H9 (cell line): ENCODE data around the gene KRT78. TPM values are rescaled to one million over a fixed set of nuclear protein-coding genes. Genes with fewer than 3 reads are reported as not detected.

Source experiments
- DNase-seq: peaks from one replicate; pipeline ENCODE4 v3.0.0-alpha.2; 2017
- H2AFZ ChIP-seq: one replicate; pipeline ENCODE4 v1.6.1; 2013; ENCODE audit warnings: mild to moderate bottlenecking, low read length, control low read depth, moderate library complexity
- H2AK5ac ChIP-seq: 2 replicates; pipeline ENCODE4 v1.6.1; 2013; ENCODE audit warnings: low read length, control low read depth, mixed read lengths; ENCODE audit not compliant: insufficient read length
- H2BK120ac ChIP-seq: one replicate; pipeline ENCODE4 v1.6.1; 2013; ENCODE audit warnings: low read depth, mild to moderate bottlenecking, low read length, control low read depth, inconsistent platforms; ENCODE audit not compliant: poor library complexity, severe bottlenecking
- H2BK12ac ChIP-seq: 2 replicates; pipeline ENCODE4 v1.6.1; 2013; ENCODE audit warnings: low read length, control low read depth, mixed read lengths, low read depth; ENCODE audit not compliant: insufficient read length
- H2BK15ac ChIP-seq: 2 replicates; pipeline ENCODE4 v1.6.1; 2013; ENCODE audit warnings: low read depth, low read length, control low read depth
- H2BK20ac ChIP-seq: one replicate; pipeline ENCODE4 v1.6.1; 2013; ENCODE audit warnings: low read depth, mild to moderate bottlenecking, low read length, control low read depth, inconsistent platforms; ENCODE audit not compliant: poor library complexity, severe bottlenecking
- H2BK5ac ChIP-seq: 2 replicates; pipeline ENCODE4 v1.6.1; 2013; ENCODE audit warnings: low read length, control low read depth, mixed read lengths; ENCODE audit not compliant: insufficient read length
- H3K14ac ChIP-seq: 2 replicates; pipeline ENCODE4 v1.6.1; 2013; ENCODE audit warnings: low read length, control low read depth; ENCODE audit not compliant: insufficient read depth
- H3K18ac ChIP-seq: 2 replicates; pipeline ENCODE4 v1.6.1; 2013; ENCODE audit warnings: low read depth, mild to moderate bottlenecking, mixed read lengths, low read length, control low read depth; ENCODE audit not compliant: insufficient read length
- H3K23ac ChIP-seq: 2 replicates; pipeline ENCODE4 v1.6.1; 2013; ENCODE audit warnings: low read length, control low read depth, mixed read lengths, low read depth; ENCODE audit not compliant: insufficient read length
- H3K23me2 ChIP-seq: 2 replicates; pipeline ENCODE4 v1.6.1; 2013; ENCODE audit warnings: low read depth, mild to moderate bottlenecking, mixed read lengths, low read length, control low read depth; ENCODE audit not compliant: insufficient read length, poor library complexity, severe bottlenecking
- H3K27ac ChIP-seq: 2 replicates; pipeline ENCODE4 v1.5.1; 2013; ENCODE audit warnings: low read length, control low read depth, mixed read lengths, low read depth; ENCODE audit not compliant: insufficient read length
- H3K27me3 ChIP-seq: 2 replicates; pipeline ENCODE4 v1.6.1; 2013; ENCODE audit warnings: low read length, control low read depth, inconsistent platforms; ENCODE audit not compliant: insufficient read depth
- H3K4ac ChIP-seq: 2 replicates; pipeline ENCODE4 v1.6.1; 2013; ENCODE audit warnings: low read depth, mild to moderate bottlenecking, control low read depth, inconsistent platforms, low read length, moderate library complexity
- H3K4me1 ChIP-seq: 2 replicates; pipeline ENCODE4 v1.6.1; 2013; ENCODE audit warnings: low read length, control low read depth, inconsistent platforms; ENCODE audit not compliant: insufficient read depth
- H3K4me2 ChIP-seq: 2 replicates; pipeline ENCODE4 v1.6.1; 2013; ENCODE audit warnings: low read length, control low read depth, mixed read lengths; ENCODE audit not compliant: insufficient read length, insufficient read depth
- H3K56ac ChIP-seq: 2 replicates; pipeline ENCODE4 v1.6.1; 2013; ENCODE audit warnings: low read depth, mild to moderate bottlenecking, mixed read lengths, low read length, control low read depth; ENCODE audit not compliant: insufficient read length
- H3K79me1 ChIP-seq: 2 replicates; pipeline ENCODE4 v1.6.1; 2013; ENCODE audit warnings: low read depth, mild to moderate bottlenecking, moderate library complexity, low read length, control low read depth, inconsistent platforms; ENCODE audit not compliant: insufficient read depth, poor library complexity, severe bottlenecking
- H3K79me2 ChIP-seq: 2 replicates; pipeline ENCODE4 v1.6.1; 2013; ENCODE audit warnings: low read length, control low read depth, inconsistent platforms; ENCODE audit not compliant: insufficient read depth
- H3K9ac ChIP-seq: 2 replicates; pipeline ENCODE4 v1.6.1; 2013; ENCODE audit warnings: low read length, control low read depth, mixed read lengths; ENCODE audit not compliant: insufficient read length; ENCODE audit errors: extremely low read depth
- H3K9me3 ChIP-seq: one replicate; pipeline ENCODE4 v1.6.1; 2013; ENCODE audit warnings: low read depth, low read length, inconsistent platforms; ENCODE audit not compliant: control insufficient read depth
- H3T11ph ChIP-seq: one replicate; pipeline ENCODE4 v1.6.1; 2013; ENCODE audit warnings: mild to moderate bottlenecking, low read length, control low read depth, inconsistent platforms
- H4K20me1 ChIP-seq: one replicate; pipeline ENCODE4 v1.6.1; 2013; ENCODE audit not compliant: control insufficient read depth, insufficient read length, insufficient read depth
- H4K5ac ChIP-seq: 2 replicates; pipeline ENCODE4 v1.6.1; 2013; ENCODE audit warnings: low read depth, mild to moderate bottlenecking, mixed read lengths, low read length, control low read depth; ENCODE audit not compliant: insufficient read length
- H4K8ac ChIP-seq: replicated peaks from 2 replicates; pipeline ENCODE4 v1.6.1; 2013; ENCODE audit warnings: low read length, control low read depth, mixed read lengths, low read depth; ENCODE audit not compliant: insufficient read length
- H4K91ac ChIP-seq: 2 replicates; pipeline ENCODE4 v1.6.1; 2013; ENCODE audit warnings: low read depth, mild to moderate bottlenecking, moderate library complexity, mixed read lengths, low read length, control low read depth; ENCODE audit not compliant: insufficient read length
- H3K27ac Mint-ChIP-seq, 3 experiments: 2 replicates in 2 of 3; 3 replicates in 1 of 3; pipeline ENCODE4 v1.8.0; 2020 to 2021; ENCODE audit warnings: mixed read lengths in 3 of 3, mild to moderate bottlenecking in 1 of 3, moderate library complexity in 1 of 3
- H3K27me3 Mint-ChIP-seq: 2 replicates; pipeline ENCODE4 v1.8.0; 2021; ENCODE audit warnings: low read depth, mild to moderate bottlenecking, moderate library complexity, mixed read lengths
- H3K36me3 Mint-ChIP-seq, 3 experiments: 2 replicates in 2 of 3; 3 replicates in 1 of 3; pipeline ENCODE4 v1.8.0; 2020 to 2021; ENCODE audit warnings: low read depth in 3 of 3, mixed read lengths in 3 of 3; ENCODE audit not compliant: insufficient read depth in 1 of 3
- H3K4me1 Mint-ChIP-seq, 2 experiments: 2 replicates each; pipeline ENCODE4 v1.8.0; 2020; ENCODE audit warnings: mixed read lengths in 2 of 2
- H3K4me3 Mint-ChIP-seq, 2 experiments: 2 replicates in 1 of 2; 3 replicates in 1 of 2; pipeline ENCODE4 v1.8.0; 2020 to 2021; ENCODE audit warnings: mild to moderate bottlenecking in 2 of 2, mixed read lengths in 2 of 2, moderate library complexity in 1 of 2
- H3K9me3 Mint-ChIP-seq, 2 experiments: 2 replicates in 1 of 2; 3 replicates in 1 of 2; pipeline ENCODE4 v1.8.0; 2020; ENCODE audit warnings: mild to moderate bottlenecking in 2 of 2, mixed read lengths in 2 of 2, moderate library complexity in 1 of 2
- total RNA-seq: library from RNA; stranded (reverse); gene quantifications from 2 replicates; pipeline ENCODE4 v1.2.1, GENCODE V29; 2021
- TF ChIP-seq, protein P1 (sequence below): fragments of 200-600 bp; sonication (generic); conservative IDR thresholded peaks from 3 replicates; pipeline ENCODE4 v1.8.0; 2021; ENCODE audit warnings: antibody characterized with exemption, mild to moderate bottlenecking

The KRT78 gene
- total RNA-seq, 1 experiment from 2014 or later: not detected

GRCh38 chr12:52797529-52797894 is 51.3 kb downstream of the KRT78 start:
- Histone ChIP-seq H3K27me3 (no peaks in the 10 kb centered on the region), H3K14ac (no peak overlapping the region), H3K23me2 (no peaks in the 10 kb centered on the region), H3K79me1 (no peaks in the 10 kb centered on the region), H3K18ac (no peak overlapping the region), H3K56ac (no peak overlapping the region), H4K91ac (no peak overlapping the region), H2BK20ac (no peak overlapping the region), H3K9ac (no peak overlapping the region), H2BK5ac (no peak overlapping the region), H3K23ac (no peak overlapping the region), H2AFZ (no peak overlapping the region), H2BK12ac (no peak overlapping the region), H2AK5ac (no peak overlapping the region), H4K8ac (no peak overlapping the region), H2BK120ac (no peak overlapping the region), H3K27ac (no peak overlapping the region), H3K9me3 (no peaks in the 10 kb centered on the region), H3K4me2 (no peak overlapping the region), H2BK15ac (no peak overlapping the region), H3K4me1 (peaks cover 8% of the 10 kb centered on the region; the same call in 1 of the 2 replicates), H3T11ph (no peak overlapping the region), H3K4ac (no peak overlapping the region), H4K5ac (no peak overlapping the region), H3K79me2 (no peaks in the 10 kb centered on the region), H4K20me1 (peaks cover 3% of the 10 kb centered on the region)
- Mint-ChIP-seq H3K27me3 (peaks cover 2% of the 10 kb centered on the region), H3K27ac (no peak overlapping the region), H3K4me1 (peaks cover 19 to 27% of the 10 kb centered on the region in 2 experiments), H3K9me3 (no peaks in the 10 kb centered on the region), H3K4me3 (no peak overlapping the region), H3K36me3 (no peaks in the 10 kb centered on the region)
- DNase-seq: no peak
- TF ChIP-seq, protein P1, sequence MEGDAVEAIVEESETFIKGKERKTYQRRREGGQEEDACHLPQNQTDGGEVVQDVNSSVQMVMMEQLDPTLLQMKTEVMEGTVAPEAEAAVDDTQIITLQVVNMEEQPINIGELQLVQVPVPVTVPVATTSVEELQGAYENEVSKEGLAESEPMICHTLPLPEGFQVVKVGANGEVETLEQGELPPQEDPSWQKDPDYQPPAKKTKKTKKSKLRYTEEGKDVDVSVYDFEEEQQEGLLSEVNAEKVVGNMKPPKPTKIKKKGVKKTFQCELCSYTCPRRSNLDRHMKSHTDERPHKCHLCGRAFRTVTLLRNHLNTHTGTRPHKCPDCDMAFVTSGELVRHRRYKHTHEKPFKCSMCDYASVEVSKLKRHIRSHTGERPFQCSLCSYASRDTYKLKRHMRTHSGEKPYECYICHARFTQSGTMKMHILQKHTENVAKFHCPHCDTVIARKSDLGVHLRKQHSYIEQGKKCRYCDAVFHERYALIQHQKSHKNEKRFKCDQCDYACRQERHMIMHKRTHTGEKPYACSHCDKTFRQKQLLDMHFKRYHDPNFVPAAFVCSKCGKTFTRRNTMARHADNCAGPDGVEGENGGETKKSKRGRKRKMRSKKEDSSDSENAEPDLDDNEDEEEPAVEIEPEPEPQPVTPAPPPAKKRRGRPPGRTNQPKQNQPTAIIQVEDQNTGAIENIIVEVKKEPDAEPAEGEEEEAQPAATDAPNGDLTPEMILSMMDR: no peak
